HCT116 (cell line): ENCODE data around the gene OR10V1. TPM values are rescaled to one million over a fixed set of nuclear protein-coding genes. Genes with fewer than 3 reads are reported as not detected.

Experiments used
- ATAC-seq: fragments of 200-7000 bp; cut with Tn5 transposase; 2 replicates; pipeline ENCODE4 v1.9.1; 2020; ENCODE audit warnings: mild to moderate bottlenecking, moderate library complexity
- BruUV-seq: library from RNA; stranded (reverse); fragments of 400-500 nt; replicated peaks from 2 replicates; lab custom pipeline; 2021; lab: Mats Ljungman, UMichigan
- CTCF ChIA-PET: fragments of 300-600 bp; sonication (Branson Sonifier 250); formaldehyde crosslinking; loops from one replicate; lab custom pipeline; 2021; ENCODE audit warnings: antibody characterized with exemption; lab: Charles Lee
- POLR2A ChIA-PET: fragments of 300-600, 350-600 bp; sonication (Branson Sonifier 250); formaldehyde crosslinking; loops from one replicate; lab custom pipeline; 2021; ENCODE audit warnings: antibody characterized with exemption; lab: Charles Lee
- RAD21 ChIA-PET, 2 experiments: fragments of 300-600 bp; sonication (Branson Sonifier 250); formaldehyde crosslinking; loops; one replicate each; lab custom pipeline; 2023; ENCODE audit warnings: low total read pairs in 2 of 2; ENCODE audit not compliant: uncharacterized antibody in 2 of 2, unreplicated experiment in 2 of 2, low non-redundant PET in 1 of 2; lab: Charles Lee
- DNase-seq: peaks from one replicate; pipeline ENCODE4 v3.0.0-alpha.2; 2010; ENCODE audit warnings: low read depth, low spot score
- H2AFZ ChIP-seq: fragments of 200-600 bp; shearing (Covaris generic), sonication (generic); 2 replicates; pipeline ENCODE4 v1.6.1; 2017; ENCODE audit warnings: low read depth, mixed run types, mixed read lengths, antibody characterized with exemption, low read length; ENCODE audit not compliant: poor library complexity, severe bottlenecking
- H3K27ac ChIP-seq: 2 replicates; pipeline ENCODE4 v1.5.1; 2012; ENCODE audit warnings: low read depth, low read length
- H3K27me3 ChIP-seq: fragments of 200-600 bp; sonication (generic); 2 replicates; pipeline ENCODE4 v1.6.1; 2016; ENCODE audit warnings: mixed run types, low read length, mixed read lengths; ENCODE audit not compliant: insufficient read depth
- H3K36me3 ChIP-seq, 2 experiments: fragments of 200-500 bp in 1 of 2; fragments of 200-600 bp in 1 of 2; sonication (Bioruptor generic) in 1 of 2; sonication (generic) in 1 of 2; 2 replicates each; pipeline versions ENCODE4 v1.5.1 to v1.6.1; 2014 to 2016; ENCODE audit warnings: low read length in 2 of 2, inconsistent platforms in 1 of 2, mixed read lengths in 1 of 2, mixed run types in 1 of 2; ENCODE audit not compliant: insufficient read depth in 2 of 2, control insufficient read depth in 1 of 2
- H3K4me1 ChIP-seq, 2 experiments: fragments of 200-600 bp in 1 of 2; sonication (generic) in 1 of 2; 2 replicates each; pipeline versions ENCODE4 v1.5.1 to v1.6.1; 2012 to 2017; ENCODE audit warnings: low read length in 2 of 2, inconsistent platforms in 1 of 2, mild to moderate bottlenecking in 1 of 2, mixed read lengths in 1 of 2, mixed run types in 1 of 2, moderate library complexity in 1 of 2; ENCODE audit not compliant: insufficient read depth in 2 of 2, control insufficient read depth in 1 of 2
- H3K4me2 ChIP-seq: fragments of 200-600 bp; sonication (generic); 2 replicates; pipeline ENCODE4 v1.6.1; 2017; ENCODE audit warnings: mixed run types, low read length, mixed read lengths
- H3K4me3 ChIP-seq, 2 experiments: fragments of 200-600 bp in 1 of 2; sonication (generic) in 1 of 2; replicated peaks in 1 of 2; 2 replicates each; pipeline ENCODE4 v1.5.1; 2011 to 2016; ENCODE audit warnings: low read length in 2 of 2, control low read depth in 1 of 2, low read depth in 1 of 2, mild to moderate bottlenecking in 1 of 2, mixed read lengths in 1 of 2, mixed run types in 1 of 2
- H3K79me2 ChIP-seq: fragments of 200-600 bp; sonication (generic); 2 replicates; pipeline ENCODE4 v1.6.1; 2017; ENCODE audit warnings: mild to moderate bottlenecking, mixed run types, low read length, moderate library complexity, mixed read lengths; ENCODE audit not compliant: insufficient read depth
- H3K9ac ChIP-seq: fragments of 200-600 bp; sonication (generic); 2 replicates; pipeline ENCODE4 v1.6.1; 2016; ENCODE audit warnings: low read length, mixed read lengths
- H3K9me2 ChIP-seq: fragments of 200-600 bp; sonication (generic), shearing (Covaris generic); 2 replicates; pipeline ENCODE4 v1.6.1; 2017; ENCODE audit warnings: mixed run types, mild to moderate bottlenecking, moderate library complexity; ENCODE audit not compliant: insufficient read depth
- H3K9me3 ChIP-seq, 2 experiments: fragments of 200-500 bp in 1 of 2; fragments of 200-600 bp in 1 of 2; sonication (Bioruptor generic) in 1 of 2; sonication (generic) in 1 of 2; 2 replicates each; pipeline ENCODE4 v1.6.1; 2014 to 2017; ENCODE audit warnings: low read length in 2 of 2, mixed read lengths in 2 of 2, inconsistent platforms in 1 of 2, low read depth in 1 of 2, mild to moderate bottlenecking in 1 of 2, mixed run types in 1 of 2, moderate library complexity in 1 of 2; ENCODE audit not compliant: control insufficient read depth in 1 of 2, insufficient read depth in 1 of 2
- H4K20me1 ChIP-seq: fragments of 200-600 bp; sonication (generic), shearing (Covaris generic); 2 replicates; pipeline ENCODE4 v1.6.1; 2017; ENCODE audit warnings: mixed run types, mild to moderate bottlenecking, moderate library complexity; ENCODE audit not compliant: insufficient read depth
- CBX3 ChIP-seq: IDR thresholded peaks from 2 replicates; pipeline ENCODE4 v1.6.1; 2012; ENCODE audit warnings: low read depth
- ELF1 ChIP-seq: IDR thresholded peaks from 2 replicates; pipeline ENCODE4 v1.6.1; 2012; ENCODE audit warnings: low read depth, borderline replicate concordance
- YY1 ChIP-seq: IDR thresholded peaks from 2 replicates; pipeline ENCODE4 v1.6.1; 2011; ENCODE audit warnings: low read length, low read depth, moderate library complexity, mild to moderate bottlenecking; ENCODE audit not compliant: insufficient replicate concordance; ENCODE audit errors: extremely low read depth
- ZBTB33 ChIP-seq: IDR thresholded peaks from 2 replicates; pipeline ENCODE4 v1.6.1; 2011; ENCODE audit warnings: mild to moderate bottlenecking, low read length, moderate library complexity; ENCODE audit not compliant: insufficient replicate concordance; ENCODE audit errors: extremely low read depth
- intact Hi-C: fragments of 100-400 bp; cut with micrococcal nuclease; formaldehyde crosslinking; loops from 2 replicates; pipeline ENCODE4 v1.10.0; 2022
- total RNA-seq: library from RNA; stranded (reverse); gene quantifications from one replicate; pipeline ENCODE4 v1.2.1, GENCODE V29; 2021; ENCODE audit not compliant: unreplicated experiment

The OR10V1 gene
- total RNA-seq, 1 experiment from 2014 or later = not detected

GRCh38 chr11:59680287-59681154 lies 33.1 kb downstream of the OR10V1 start (continued):
- no peak for TF ChIP-seq YY1

GRCh38 chr11:59679347-59679746 lies 34.3 kb downstream of the OR10V1 start:
- no peak overlapping the region for H3K4me2 ChIP-seq
- no peak overlapping the region for H2AFZ ChIP-seq
- no peaks in the 10 kb centered on the region for H4K20me1 ChIP-seq
- H3K9ac ChIP-seq = no peak overlapping the region
- CTCF ChIA-PET = no interaction called here
- no peak overlapping the region for H3K4me3 ChIP-seq
- 0 out of 4 replicates have a peak, but pooled peaks cover 0 to 2% of the 10 kb centered on the region in 2 experiments for H3K4me1 ChIP-seq
- no peak overlapping the region for H3K27ac ChIP-seq
- DNase-seq = no peak
- H3K79me2 ChIP-seq = no peaks in the 10 kb centered on the region
- H3K36me3 ChIP-seq = no peaks in the 10 kb centered on the region
- POLR2A ChIA-PET = no interaction called here
- TF ChIP-seq ELF1 = no peak
- no peak for TF ChIP-seq ZBTB33
- TF ChIP-seq CBX3 = no peak
- TF ChIP-seq, all 23 proteins: peak for 0
- H3K9me3 ChIP-seq = no peaks in the 10 kb centered on the region
- RAD21 ChIA-PET = no interaction called here
- BruUV-seq = no TSS peak
- no peaks in the 10 kb centered on the region for H3K27me3 ChIP-seq
- no peaks in the 10 kb centered on the region for H3K9me2 ChIP-seq
- no peak for ATAC-seq
- intact Hi-C loops = no loop called here
